MV-4-11 (cell line): ENCODE data around the gene TBC1D17.
A peak's percentile ranks its signal among the peaks of the same experiment; 100 is the strongest.
"Not testable (repeated sequence)": the region's sequence is repeated elsewhere in the genome, so short reads cannot be mapped to it uniquely, and the experiment has no call there.

Experiments used
- DNase-seq: peaks from one replicate; lab custom pipeline; 2025; lab: John Stamatoyannopoulos, UW

The TBC1D17 gene

GRCh38 chr19:49921871-49922795 lies 44.6 kb downstream of the TBC1D17 start:
- DNase-seq: peak; percentile 84

DNA sequence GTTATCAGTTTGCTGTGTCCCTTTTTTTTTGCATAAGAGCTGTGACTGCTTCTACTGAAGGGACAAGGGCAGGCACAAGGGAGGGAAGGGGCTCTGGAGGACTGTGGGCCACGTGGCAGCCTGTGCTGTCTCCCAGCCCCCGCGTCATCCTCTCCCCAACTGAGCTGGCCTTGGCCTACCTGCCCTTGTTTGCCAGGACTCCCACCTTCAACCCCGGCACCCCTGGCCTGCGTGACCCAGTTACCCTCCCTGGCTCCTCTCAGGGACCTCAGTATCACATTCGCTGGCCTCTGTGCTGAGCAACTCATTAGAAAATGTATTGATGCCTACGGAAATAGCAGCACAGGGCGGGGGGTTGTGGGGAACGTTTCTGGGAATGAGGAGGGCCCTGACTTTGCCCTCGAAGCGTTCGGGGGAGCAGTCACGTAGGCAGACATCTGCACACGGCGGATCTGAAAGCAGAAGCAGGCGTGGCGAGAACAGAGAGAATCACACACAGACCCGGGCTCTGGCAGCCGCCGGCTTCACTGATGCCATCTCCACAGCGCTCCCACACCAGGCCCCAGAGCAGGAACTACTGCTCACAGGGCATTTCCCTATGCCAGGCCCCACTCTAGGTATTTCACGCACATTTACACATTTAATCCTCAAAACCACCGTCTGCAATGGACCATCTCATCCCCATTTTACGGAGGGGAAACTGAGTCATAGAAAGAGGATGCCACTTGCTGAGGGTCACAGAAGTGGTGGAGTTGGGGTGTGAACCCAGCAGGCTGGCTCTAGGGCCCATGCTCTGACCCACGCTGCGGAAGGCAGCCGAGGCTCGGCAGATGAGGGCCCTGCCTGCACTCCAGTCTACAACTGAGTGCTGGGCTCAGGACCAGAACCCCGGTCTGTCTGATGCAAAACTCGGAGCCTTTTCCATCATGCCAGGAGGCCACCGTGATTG lies 45.8 kb downstream of the TBC1D17 start:
- peak; percentile 87 for DNase-seq

GRCh38 chr19:49924004-49924880 lies 46.7 kb downstream of the TBC1D17 start:
- DNase-seq: no peak

GRCh38 chr19:49924881-49925210 lies 47.3 kb downstream of the TBC1D17 start:
- not testable (repeated sequence) for DNase-seq

GRCh38 chr19:49925486-49925885 lies 48.0 kb downstream of the TBC1D17 start:
- DNase-seq: no peak

DNA sequence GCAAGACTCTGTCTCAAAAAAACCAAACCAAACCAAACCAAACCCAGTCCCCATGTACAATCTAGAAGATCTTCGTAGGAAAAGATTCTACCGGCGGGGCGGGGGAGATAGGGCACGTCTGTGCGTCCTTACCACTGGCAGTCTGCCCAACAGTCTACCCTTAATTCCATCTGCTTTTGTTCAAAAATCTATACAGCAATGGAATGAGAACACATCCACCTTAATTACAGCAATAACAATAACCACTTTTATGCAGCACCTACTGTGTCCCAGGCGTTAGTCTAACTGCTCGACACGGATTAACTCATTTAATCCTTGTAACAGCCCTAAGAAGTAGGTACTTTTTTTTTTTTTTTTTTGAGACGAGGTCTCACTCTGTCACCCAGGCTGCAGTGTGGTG lies 49.0 kb downstream of the TBC1D17 start:
- DNase-seq: no peak

DNA sequence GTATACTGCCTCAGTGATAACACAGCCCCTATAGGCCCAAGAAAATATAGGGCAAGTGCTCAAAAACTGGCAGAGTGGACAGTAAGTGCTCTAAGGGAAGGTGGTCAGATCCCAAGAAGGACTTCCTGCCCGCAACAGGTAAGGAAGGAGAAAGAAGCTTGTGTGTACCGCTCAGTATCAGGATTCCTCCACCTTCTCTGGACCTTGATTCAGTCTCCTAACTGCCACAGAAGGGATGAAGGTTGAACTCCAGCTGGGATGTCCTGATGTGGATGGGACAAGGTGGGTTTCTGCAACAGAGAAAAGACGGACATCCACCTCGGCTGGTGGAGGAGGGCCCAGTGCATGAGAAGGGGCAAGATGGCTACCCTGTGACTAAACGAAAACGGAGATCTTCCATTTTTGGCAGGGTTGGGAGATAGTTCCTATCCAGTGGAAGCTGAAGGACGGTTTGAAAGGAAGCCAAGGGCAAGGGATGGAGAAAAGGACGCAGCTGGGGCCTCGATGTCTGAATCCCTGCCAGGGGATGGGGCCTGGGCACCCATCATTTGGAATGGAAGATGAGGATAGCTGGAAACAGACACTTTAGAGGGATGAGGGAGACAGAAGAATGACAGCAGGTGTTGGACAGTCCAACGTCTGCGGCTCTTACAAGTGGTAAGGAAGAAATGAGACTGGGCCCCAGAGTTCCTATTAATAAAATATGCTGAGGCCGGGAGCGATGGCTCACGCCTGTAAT lies 50.2 kb downstream of the TBC1D17 start:
- DNase-seq: no peak

DNA sequence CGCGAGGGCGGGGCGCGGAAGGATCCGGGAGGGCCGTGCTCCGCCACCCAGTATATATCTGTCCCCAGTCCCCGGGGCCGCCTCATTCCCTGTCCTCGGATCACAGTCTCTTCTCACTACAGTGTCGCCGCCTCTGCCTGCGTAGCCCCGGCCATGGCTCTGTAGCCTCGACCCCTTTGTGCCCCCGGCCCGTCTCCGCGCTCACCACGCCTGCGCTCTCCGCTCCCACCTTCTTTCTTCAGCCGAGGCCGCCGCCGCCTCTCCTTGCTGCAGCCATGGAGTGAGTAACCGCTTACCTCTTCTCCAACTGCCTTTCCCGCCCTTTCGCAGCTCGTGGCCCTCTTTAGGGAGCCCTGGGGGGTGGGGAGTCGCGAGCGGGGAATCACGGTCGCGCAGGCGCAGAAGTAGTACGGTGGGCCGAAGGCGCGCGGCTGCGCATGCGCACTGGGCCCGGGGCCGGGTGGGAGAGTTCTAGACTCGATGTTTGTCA lies 51.7 kb downstream of the TBC1D17 start, which contains the start of the genes ATF5 and NUP62:
Gene ATF5 (plus strand): TSS at position 85 of the 490 bp plus-strand sequence. CDS start 1,646 bp downstream, outside the sequence.
Gene NUP62 (minus strand): TSS at position 384 of the 490 bp plus-strand sequence. CDS start 19,697 bp downstream, outside the sequence.
- peak; percentile 93 for DNase-seq

DNA sequence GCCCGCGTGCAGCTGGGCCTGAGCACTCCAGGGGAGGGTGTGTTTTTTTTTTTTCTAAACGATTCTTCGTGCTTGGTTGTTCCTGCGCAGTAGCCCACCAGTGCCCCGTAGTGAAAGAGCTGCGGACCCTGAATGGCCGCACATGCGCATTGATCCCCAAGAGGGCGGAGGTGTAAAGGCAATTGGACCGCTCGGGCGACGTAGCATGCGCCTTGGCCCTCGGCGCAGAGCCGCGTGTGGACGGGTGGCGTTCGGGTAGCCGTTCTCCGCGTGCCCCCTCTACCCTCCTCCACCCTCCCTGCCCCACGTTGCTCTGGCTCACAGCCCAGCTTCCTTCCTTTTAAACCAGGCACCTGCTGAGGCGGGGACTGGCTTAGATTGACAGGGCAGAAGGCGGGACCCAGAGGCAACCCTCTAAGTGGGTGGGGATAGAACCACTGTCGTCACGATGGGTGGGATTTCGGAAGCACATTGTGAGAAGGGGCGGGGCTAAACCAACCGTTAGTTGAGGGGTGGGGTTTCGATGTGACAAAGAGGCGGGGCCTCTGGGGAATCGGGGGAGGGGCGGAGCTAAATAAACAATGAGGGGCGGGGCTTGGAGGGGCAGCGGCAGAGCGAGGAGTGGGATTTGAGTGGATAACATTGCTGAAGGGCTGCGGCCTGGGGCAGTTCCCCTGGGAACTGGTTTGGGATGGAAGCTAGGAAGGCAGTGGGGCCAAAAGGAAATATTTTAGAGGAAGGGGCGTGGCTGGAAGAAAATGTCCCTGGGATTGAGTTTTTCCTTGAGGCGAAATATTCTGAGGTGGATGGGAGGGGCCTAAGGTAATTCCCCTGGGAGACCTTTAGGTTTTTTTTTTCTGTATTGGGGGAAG lies 52.3 kb downstream of the TBC1D17 start:
- DNase-seq: peak; percentile 98

DNA sequence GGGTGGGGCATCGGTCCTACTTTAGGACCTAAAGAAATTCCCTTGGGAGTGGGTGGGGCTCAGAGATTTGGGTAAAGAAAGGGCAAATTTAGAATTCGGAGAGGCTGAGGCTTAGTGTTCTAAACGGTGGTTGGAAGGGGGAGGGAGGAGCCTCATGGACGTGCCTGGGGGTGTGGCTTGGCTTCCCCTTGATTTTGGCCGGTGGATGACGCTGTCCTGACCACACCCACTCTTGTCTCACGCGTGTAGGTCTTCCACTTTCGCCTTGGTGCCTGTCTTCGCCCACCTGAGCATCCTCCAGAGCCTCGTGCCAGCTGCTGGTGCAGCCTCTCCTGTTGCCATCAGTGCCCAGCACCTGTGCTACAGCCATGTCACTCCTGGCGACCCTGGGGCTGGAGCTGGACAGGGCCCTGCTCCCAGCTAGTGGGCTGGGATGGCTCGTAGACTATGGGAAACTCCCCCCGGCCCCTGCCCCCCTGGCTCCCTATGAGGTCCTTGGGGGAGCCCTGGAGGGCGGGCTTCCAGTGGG lies 53.0 kb downstream of the TBC1D17 start:
- DNase-seq: peak; percentile 25

GRCh38 chr19:49931293-49932040 lies 54.0 kb downstream of the TBC1D17 start:
- no peak for DNase-seq

- no peak for DNase-seq
These were observed 54.5 kb downstream of the TBC1D17 start for GRCh38 chr19:49932041-49932451.

GRCh38 chr19:49932731-49933131 lies 55.2 kb downstream of the TBC1D17 start:
- DNase-seq: no peak

DNA sequence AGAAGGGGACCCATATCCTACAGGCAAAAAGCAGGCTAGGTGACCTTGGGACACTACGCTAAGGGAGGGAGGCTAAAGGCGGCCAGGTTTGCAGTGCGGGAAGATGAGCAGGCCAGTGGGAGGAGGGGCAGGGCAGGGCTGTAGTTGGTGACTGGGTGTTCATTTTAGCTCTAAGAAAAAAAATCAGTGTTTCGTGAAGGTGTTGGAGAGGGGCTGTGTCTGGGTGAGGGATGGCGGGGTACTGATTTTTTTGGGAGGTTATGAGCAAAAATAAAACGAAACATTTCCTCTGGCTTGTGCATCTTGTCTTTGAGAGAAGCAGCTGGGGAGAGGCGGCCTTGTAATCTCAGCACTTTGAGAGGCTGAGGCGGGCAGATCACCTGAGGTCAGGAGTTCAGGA lies 56.1 kb downstream of the TBC1D17 start:
- DNase-seq: no peak

GRCh38 chr19:49936549-49936948 lies 59.0 kb downstream of the TBC1D17 start:
- no peak for DNase-seq

DNA sequence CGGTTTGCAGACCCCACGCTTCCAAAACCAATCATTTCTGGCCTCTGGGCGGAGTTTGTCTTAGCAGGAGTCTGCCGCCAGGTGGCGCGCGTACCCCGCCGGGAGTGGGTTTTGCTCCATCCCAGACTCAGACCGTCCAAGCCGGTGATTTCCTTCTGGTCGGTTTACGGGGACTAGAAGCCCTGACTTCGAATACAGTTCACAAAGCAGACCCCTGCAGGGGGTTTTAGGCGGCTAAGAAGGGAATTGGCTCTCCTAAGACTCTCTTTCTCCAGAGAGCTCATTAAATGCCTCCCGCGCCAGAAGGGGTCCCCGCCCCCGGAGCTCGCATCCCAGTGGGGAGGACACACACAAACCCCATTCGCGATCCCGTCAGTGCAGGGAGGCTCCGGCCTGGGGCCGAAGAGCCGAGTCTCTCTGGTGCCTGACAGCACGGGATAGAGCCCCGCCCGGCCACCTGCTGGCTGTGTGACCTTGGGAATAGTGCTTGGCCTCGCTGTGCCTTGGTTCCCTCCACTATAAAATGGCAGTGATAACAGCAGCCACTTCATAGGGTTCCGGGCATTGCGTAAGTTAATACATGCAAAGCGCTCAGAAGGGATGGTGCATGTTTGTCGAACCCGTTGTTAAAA lies 60.4 kb downstream of the TBC1D17 start:
- peak; percentile 70 for DNase-seq
